Ecto neural progenitor cell (in vitro differentiated cells): ENCODE measurements around the gene SETMAR.

Experiments
- DNase-seq: peaks from one replicate; pipeline ENCODE4 v3.0.0-alpha.2; 2018; ENCODE audit warnings: low spot score

Gene SETMAR

DNA sequence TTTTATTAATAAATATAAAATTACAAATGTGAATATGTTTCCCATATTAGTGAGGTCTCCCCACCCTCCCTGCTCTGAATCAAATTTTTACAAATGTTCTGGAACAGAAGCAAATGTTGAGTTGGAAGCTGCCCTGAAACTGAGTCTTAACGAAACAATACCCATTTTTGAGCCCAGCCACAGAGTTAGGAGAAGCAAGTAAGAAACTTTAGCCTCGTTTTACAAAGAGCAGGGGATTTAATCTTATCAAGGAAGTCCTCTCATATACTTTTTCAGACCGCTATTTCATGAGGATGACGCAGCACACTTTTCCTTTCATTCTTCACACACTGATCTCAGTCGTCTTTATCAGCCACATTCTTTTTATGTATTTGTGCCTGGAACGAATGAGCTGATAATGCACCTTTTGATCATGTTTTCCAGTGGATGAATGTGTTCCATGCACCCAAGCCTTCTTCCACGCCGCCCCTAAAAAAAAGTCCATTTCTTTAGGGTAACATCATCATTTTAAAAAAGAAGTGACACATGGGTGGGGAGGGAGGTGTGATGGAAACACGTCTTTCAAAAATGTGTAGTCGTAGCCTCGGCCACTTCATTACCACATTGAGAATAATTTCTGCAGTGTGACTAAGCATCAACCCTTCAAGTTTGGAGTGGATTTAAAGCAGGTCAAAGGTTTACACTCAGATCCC, 48.1 kb downstream of the SETMAR start:
- DNase-seq, result no peak

DNA sequence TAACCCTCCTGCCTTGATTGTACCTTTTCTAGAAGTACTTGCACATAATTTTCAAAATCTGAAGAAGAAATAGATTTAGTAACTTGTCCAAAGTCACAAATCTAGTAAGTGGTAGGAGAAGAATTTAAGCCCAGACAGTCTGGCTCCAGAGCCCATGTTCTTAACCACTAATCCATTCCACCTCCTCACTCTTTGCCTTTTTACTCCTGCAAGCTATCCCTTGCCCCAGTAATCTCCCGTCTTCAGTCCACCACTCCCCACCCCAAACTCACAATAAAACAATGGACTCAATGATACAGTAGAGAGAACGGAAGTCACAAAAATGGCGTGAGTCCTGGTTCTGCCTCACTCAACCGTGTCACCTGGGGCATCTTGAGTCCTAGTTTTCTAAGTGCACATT, 48.7 kb downstream of the SETMAR start:
- no peak for DNase-seq

DNA sequence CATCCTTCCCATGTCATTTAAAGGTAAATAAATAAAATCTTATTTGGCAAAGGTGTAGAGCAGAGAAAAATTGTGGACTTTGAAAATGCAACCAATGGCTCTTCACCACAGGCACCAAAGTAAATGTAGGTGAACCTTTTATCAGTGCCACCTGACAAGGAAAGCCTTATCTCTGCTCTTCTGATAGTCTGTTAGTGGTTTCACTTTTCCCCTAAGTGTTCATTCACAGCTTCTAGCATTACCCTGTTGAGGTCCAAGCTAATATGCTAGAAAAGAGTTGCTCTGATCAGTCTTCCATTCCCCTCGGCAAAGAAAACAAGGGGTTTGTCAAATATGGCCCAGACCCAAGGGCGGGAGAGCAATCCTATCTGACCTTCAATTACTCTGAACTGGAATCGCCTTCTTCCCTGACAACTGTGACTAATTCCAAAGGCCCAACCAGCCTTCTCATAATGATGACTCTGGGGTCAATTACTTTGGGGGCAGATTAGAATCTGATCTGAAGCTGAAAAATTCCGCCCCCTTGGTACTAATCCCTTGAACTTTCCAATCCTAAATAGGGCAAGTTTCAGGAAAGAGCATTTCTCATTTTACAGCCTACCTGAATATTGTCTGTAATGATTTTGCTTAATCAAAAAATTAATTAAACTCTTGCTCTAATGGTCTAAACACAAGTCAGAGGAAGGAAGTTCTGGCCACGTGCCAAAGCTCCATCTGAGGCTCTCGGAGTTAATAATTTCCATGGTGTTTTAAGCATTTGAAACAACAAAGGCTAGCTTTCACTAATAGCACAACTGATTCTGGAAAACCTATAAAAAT, 52.4 kb downstream of the SETMAR start:
- no peak for DNase-seq

DNA sequence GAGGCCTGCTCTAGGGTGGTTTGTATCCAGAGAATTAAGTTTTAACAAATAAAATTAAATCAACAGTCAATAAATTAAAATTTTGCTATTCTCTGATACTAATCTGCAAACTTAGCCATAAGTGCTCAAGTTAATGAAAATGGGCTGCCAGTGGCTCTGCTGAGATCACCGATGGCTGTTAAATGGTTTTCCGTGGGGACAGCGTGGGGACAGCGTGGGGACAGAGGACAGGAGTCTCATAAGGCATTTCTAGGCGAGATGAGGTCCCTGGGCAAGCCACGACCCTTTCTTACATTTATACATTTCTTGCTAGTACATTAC, 53.0 kb downstream of the SETMAR start:
- no peak for DNase-seq

DNA sequence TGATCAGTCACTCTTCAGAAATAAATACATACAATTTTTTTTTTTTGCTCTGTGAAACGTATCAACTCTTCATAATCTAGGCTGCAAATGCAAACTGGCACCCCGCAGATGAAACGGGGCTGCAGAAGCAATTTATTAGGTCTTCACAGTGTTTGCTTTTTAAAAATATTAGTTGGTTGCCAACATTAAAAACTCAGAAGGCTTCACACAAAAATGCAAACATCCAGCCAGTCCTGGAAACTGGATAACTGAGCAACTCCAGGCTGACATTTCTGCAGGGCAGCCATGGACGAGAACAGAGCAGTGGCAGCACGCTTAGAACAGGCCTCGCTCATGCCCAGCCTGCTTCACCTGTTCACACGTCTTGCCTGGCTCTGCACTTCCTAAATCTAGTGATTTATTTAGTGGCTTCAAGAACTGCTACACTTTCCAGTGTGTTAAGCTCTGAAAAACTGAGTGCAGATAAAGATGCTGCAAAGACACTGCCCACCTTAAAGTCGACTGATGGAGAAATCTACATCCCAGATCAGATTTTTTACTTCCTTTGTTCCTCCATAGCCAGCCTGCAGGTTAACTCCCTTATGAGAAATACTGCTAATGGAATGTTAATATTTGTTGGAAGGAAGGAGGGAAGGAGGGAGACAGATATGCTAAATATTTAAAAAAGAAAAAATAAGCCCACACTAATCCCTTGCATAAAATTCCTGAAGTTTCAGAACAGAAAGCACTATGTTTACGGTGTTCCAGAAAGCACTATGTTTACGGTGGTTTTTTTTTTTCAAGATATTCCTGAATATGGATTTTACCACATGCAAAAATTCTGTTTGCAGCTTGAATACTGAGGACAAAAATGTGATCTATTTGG, 53.6 kb downstream of the SETMAR start:
- DNase-seq, result no peak

DNA sequence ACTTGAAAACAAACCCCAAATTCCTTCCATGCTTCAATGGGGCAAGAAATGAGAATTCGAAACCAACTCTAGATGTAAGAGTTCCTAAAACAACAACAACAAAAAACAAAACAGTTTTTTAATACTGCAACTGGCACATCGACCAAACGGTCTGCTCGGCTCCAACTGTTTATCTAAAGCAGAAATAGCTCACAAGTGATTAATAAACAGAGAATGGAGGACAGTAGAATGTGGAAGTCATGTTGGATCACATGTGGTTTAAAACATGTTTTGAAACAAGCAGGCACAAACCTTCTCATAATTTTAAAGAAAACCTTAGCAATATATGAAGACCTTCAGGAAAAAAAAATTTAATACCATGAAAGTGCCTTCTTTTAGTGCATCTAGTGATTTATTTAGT, 55.1 kb downstream of the SETMAR start:
- DNase-seq, result no peak

DNA sequence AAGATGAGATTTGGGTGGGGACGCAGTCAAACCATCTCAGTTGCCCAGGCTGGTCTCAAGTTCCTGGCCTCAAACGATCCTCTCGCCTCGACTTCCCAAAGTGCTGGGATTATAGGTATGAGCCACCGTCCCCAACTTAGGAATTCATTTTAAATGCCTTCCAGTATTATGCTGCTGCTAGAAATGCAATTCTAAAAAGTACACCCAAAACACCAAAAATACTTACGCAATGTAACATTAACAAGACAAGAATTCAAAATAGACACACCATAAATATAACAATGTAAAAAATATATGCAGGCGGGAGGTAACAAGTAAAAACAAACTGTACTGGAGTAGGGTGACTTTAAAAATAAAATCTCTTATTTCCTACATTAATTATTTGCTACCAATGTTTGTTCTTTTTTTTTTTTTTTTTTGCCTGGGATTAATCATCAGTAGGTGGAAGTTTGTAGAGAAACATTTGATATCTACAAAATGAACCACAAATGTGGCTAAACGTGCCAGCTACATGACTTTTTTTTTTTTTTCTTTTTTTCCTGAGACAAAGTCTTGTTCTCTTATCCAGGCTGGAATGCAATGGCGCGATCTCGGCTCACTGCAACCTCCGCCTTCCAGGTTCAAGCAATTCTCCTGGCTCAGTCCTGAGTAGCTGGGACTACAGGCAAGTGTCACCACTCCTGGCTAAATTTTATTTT, 56.8 kb downstream of the SETMAR start:
- DNase-seq, result no peak

DNA sequence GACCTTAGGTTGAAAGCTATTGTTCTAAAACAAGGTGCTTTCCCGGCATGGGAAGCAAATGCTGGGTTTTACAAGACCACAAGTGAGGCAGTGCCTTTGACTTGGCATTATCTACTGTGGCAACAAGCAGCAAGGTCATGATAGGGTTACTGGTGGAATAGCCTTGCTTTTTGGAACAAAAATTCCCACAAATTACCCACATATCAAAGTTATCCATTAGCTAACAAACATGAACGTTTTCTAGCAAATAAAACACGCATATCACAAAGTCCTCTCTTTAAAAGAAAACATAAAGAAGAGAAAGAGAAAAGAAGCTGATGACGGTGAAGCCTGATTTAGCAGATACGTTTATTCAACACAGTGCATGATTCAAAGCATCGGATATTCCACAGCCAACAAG, 57.6 kb downstream of the SETMAR start:
- no peak for DNase-seq

DNA sequence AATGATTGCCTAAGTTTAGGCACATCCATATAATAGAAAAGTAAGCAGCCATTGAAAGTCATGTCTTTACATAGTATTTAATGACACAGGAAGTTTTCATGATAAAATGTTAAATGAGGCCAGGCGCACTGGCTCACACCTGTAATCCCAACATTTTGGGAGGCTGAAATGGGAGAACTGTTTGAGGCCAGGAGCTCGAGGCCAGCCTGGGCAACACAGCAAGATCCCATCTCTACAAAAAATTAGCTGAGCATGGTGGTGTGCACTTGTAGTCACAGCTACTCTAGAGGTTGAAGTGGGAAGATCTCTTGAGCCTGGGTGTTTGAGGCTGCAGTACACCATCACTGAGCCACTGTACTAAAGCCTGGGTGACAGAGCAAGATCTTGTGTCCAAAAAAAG, 59.4 kb downstream of the SETMAR start:
- no peak for DNase-seq
